HG02870 (cell line): Measurements from ENCODE around the gene ACER3.

Experiments used
- ATAC-seq: cut with Tn5 transposase; IDR thresholded peaks from one replicate; pipeline ENCODE4 v1.9.1; 2021; ENCODE audit warnings: mild to moderate bottlenecking, moderate library complexity; ENCODE audit not compliant: unreplicated experiment

Gene ACER3

GRCh38 chr11:77071671-77072605 is 211.2 kb downstream of the ACER3 start:
- no peak for ATAC-seq

DNA sequence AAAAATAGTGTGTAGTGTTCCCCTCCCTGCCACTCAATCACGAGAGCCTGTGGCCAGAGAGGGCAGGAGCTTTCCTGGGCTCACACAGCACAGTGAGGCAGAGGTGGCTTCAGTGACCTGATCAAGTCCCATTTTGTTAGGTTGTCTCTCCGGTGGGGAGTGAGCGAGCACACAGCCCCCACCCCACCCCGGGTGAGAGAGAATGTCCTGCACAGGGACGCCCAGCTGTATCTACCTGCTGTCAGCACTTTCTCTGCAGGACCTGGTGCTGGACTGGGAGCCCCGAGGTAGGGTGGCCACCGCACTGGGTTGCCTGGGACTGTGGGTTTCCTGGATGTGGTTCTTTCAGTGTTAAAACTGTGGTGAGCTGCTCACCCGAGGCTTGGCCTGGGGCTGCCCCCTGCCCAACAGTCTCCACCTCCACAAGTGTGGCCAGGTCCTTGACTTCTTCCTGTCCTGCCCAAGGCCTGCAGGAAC is 212.2 kb downstream of the ACER3 start:
- ATAC-seq = no peak

DNA sequence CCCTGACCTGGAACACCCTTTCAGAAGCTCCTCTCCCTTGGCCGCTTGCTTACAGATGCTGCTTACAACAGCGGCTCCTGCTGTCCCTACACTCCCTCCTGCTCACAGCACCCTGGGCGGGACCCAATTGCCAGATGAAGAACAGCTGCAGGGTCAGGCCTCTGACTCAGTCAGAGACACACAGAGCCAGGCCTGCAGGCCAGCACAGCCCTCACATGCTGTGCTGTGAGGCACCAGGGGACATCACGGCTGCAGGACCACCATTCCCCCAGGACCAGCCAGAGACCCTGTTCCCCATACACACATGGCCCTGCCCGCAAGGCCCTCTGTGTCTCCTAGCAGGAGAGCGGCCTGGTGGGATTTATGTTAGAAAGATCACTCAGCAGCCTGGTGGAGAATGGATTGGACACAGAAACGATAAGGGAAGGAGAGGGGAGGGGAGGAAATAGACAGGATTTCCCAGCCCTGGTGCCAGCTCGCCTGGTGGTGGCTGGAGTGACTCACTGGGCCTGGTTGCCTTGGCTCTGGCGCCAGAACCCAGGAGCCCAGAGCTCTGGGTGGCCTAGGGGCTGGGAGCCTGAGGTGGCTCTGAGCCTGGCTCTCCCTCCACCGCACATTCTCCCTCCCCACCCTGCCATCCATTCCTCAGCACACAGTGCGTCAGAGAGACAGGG is 212.7 kb downstream of the ACER3 start:
- ATAC-seq = no peak

DNA sequence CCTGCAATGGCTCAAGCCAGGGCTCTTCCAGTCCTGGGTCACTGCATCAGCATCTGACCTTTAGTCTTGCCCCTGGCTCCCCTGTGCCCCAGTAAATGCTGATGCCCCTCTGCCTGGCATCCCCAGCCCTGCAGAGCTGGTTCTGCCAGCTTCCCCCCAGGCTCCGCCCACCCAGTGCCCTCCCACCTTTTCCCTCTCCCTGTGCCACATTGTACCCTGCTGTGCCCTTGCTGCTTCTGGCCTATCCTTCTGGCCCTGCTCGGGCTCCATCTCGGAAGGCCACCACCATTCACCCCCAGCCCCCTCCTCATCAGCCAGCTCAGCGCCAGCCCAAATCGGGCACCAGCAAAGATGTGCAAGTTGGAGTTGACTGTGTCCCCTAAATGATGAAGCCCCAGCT is 213.5 kb downstream of the ACER3 start:
- ATAC-seq = no peak

GRCh38 chr11:77074626-77075221 is 214.0 kb downstream of the ACER3 start:
- no peak for ATAC-seq

GRCh38 chr11:77075425-77075905 is 214.7 kb downstream of the ACER3 start:
- ATAC-seq = no peak
